Endothelial cell of umbilical vein (primary cell): ENCODE data around the gene SPON1.

Source experiments
- EZH2 ChIP-seq: IDR thresholded peaks from 2 replicates; pipeline ENCODE4 v1.6.1; 2012; ENCODE audit warnings: borderline replicate concordance, low read depth, mild to moderate bottlenecking, moderate library complexity, low read length, inconsistent platforms; ENCODE audit not compliant: severe bottlenecking
- GATA2 ChIP-seq: IDR thresholded peaks from 2 replicates; pipeline ENCODE4 v1.7.0; 2011; ENCODE audit warnings: low read depth, mild to moderate bottlenecking, moderate library complexity, mixed read lengths, low read length; ENCODE audit not compliant: insufficient read length, insufficient read depth
- POLR2A ChIP-seq: IDR thresholded peaks from 2 replicates; pipeline ENCODE4 v1.6.1; 2012; ENCODE audit warnings: low read depth, mild to moderate bottlenecking, control low read depth, low read length
- TF ChIP-seq, protein P1 (sequence below), 2 donors: IDR thresholded peaks; 1 replicate in 1 of 2; 2 replicates in 1 of 2; pipeline ENCODE4 v1.5.1; 2011; ENCODE audit warnings: low read length in 2 of 2, mild to moderate bottlenecking in 2 of 2, moderate library complexity in 2 of 2, control low read depth in 1 of 2, inconsistent platforms in 1 of 2, low read depth in 1 of 2; ENCODE audit not compliant: insufficient read depth in 1 of 2; ENCODE audit errors: extremely low read depth in 1 of 2

DNA sequence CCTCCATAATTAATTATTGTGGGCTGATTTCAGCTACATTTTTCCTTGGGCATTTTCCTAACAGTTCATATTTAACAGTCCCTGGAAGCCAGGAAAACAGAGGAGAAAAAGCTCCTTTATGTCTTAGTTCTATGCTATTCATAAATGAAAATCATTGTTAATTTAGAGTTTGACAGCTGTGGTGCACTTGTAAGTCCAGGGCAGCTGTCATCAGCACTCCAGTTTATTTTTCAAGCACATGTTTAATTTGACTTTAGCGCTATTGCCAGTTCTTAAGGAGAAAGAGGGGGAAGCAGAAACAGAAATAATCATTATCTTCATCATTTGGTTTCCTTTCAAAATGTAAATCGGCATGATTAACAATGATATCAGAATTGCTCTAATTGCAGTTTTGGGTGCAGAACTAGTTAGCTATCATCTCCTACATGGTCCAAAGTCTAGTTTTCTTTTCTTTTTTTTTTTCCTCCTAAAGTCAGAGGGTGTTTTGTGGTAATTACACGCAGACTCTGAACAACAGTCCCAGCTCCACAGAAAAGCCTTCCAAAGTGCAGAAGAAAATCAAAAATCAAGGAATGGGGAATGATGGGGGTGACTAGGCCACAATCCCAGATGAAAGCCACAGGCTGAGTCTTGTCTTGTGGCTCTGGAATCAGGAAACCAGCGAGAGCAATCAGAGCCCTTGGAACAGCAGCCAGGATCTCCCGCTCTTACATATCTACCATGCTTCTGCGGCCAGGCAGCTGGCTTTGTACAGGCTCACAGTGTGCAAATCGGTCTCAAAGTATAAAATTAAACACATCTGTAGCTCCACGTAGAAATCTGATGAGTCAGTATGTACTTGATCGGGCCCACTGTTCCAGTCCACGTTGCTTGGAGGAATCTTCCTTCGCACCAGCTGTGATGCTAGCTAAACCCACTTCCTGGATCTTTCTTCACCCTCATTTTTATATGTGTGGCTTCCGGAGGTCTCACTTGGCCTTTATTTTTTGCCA lies 91.9 kb downstream of the SPON1 start:
- TF ChIP-seq, protein P1, sequence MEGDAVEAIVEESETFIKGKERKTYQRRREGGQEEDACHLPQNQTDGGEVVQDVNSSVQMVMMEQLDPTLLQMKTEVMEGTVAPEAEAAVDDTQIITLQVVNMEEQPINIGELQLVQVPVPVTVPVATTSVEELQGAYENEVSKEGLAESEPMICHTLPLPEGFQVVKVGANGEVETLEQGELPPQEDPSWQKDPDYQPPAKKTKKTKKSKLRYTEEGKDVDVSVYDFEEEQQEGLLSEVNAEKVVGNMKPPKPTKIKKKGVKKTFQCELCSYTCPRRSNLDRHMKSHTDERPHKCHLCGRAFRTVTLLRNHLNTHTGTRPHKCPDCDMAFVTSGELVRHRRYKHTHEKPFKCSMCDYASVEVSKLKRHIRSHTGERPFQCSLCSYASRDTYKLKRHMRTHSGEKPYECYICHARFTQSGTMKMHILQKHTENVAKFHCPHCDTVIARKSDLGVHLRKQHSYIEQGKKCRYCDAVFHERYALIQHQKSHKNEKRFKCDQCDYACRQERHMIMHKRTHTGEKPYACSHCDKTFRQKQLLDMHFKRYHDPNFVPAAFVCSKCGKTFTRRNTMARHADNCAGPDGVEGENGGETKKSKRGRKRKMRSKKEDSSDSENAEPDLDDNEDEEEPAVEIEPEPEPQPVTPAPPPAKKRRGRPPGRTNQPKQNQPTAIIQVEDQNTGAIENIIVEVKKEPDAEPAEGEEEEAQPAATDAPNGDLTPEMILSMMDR (IDR thresholded peaks at IDR 0.05; ENCODE audit: extremely low read depth in 1 of 2, insufficient read depth in 1 of 2, low read depth in 1 of 2, low read length in 2 of 2): no peak
- no peak for TF ChIP-seq POLR2A
- TF ChIP-seq EZH2: no peak
- no peak for TF ChIP-seq GATA2
